Activated CD4-positive, alpha-beta T cell treated with anti-CD3 and anti-CD28 coated beads, Interleukin-2, Interleukin-4, amounts not matched to agents 100 ng/mL and 50 ng/mL, durations not matched to agents 16 hours and 8 hours (primary cell): ENCODE results near the gene UGT1A6.

Source experiments
- DNase-seq: peaks from one replicate; pipeline ENCODE4 v3.0.0-alpha.2; 2020; ENCODE audit warnings: low spot score

UGT1A6 gene

DNA sequence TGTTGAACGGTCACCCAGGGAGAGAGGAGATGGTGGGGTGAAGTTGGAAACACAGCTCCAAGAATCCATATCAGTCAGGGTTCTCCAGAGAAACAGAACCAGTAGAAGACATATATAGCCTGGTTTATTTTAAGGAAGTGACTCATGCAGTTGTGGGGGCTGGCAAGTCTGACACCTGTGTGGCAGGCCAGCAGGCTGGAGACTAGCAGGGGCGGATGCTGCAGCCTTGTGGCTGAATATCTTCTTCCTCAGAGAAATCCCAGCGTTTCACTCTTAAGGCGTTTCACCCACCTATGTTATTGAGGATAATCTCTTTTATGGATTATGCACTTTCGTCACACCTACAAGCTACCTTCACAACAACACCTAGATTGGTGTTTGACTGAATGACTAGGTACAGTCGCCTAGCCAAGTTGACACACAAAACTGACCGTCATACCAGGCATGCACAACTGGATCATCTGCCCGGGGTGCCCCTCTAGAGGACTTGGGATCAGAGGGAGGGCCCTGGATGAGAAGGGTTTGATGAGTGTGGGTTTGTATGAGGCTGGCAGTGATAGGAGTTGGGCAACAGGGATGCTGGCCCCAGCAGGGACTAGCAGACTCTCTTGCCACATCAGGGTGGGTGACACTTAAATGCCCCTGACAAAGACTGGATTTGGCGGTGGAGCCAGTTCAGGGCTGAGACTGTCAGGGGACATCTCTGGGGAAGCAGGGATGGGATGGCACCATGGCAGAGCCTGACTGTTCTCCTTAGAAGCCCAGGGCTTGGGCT, 108.9 kb downstream of the UGT1A6 start:
- DNase-seq, result no peak

DNA sequence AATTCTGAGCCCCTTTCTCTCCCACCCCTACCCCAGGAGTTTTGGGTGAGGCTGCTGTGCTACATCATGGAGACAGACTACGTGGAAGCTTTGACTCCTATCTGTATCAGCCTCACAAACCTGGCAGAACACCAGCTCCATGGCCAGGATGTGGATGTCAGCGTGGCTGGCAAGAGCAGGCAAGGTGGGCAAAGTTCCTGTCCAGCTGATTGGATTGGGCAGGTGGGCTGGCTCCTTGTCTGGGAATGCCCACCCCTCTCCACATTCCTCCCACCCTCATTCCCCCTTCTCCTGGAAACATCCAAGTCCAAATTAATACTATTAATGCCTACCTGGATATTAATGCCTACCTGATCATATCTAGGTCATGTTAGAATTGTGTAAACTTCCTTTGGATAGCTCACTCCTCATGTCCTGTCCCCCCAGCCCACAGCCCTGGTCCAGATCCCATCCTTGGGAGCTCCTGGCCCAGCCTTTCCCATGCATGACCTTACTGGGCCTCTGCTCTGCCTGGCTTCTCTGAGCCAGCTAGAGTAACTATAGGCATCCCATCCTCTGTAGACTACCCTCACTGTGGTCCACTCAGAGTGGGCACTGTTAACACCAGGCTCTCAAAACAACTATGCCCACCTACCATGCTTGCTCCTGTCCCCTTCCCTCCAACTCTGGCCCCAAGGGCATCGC, 109.6 kb downstream of the UGT1A6 start:
- no peak for DNase-seq

DNA sequence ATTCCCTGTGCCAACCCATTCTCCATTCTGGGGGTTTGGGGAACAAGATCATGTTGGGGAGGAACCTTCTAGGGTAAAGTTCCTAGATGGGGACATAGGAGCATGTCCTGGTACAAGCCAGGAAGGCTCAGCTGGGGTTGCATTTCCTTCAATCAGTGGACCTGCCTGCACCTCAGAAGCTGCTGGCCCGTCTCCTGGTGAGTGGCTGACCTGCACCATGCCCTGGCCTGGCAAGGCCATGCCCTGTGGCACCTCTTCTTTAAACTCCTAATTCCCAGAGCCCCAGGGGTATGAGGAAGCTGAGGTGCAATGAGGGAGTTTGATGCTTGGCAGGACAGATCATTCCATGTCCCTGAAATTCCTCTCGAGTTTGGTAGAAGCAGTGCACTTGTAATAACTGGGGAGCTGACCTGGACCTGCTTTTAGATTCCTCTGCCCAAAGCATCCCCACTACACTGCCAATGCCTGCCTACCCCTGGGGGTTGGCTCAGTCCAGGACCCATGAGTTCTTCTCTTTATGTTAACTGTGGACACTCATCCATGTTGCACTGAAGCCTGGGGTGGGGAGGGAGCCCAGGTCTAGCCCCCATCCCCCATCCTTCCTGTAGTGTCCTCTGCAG, 110.7 kb downstream of the UGT1A6 start:
- no peak for DNase-seq

DNA sequence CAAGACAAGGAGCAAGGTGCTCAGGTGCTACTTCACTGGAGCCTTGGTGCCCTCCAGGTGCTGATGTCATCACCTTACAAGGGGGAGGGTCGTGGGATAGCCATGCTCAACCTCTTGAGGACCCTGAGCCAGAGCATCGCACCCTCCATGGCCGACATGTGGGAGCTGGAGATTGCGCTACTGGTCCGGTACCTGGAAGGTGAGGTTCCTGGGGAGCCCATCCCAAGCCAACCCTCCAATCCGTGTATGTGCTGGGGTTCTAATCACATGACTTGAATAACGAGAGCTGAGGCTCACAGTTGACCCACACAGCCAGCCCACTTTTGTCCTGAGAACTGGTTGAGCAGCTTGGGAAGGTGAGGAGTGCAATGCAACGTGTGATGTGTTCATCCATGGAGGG, 111.3 kb downstream of the UGT1A6 start:
- no peak for DNase-seq

DNA sequence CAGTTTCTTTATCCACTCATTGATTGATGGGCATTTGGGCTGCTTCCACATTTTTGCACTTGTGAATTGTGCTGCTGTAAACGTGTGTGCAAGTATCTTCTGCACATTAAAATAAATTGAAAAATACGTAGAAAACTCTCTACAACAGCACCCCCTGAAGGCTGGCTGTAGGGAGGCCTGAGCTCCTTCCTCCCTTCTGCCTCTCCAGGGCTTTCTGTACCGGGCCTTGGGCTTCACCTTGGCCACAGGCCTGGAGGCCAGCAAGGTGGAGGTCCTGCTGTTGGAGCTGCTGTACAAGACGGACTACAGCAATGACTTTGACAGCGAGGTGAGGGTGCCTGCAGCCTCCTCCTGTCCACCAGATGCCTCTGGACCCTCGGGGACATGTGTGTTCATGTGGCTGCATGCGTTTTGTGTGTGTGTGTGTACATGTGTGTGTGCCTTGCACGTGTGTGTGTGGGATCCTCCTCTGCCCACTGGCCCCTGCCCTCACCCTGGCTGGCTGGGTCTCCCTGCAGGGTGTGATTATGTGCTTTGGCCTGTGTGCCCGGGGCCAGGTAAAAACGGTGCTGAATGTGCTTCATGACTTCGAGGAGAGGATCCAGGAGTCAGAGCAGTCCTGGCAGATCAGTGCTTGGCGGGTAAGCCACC, 114.7 kb downstream of the UGT1A6 start:
- no peak for DNase-seq

DNA sequence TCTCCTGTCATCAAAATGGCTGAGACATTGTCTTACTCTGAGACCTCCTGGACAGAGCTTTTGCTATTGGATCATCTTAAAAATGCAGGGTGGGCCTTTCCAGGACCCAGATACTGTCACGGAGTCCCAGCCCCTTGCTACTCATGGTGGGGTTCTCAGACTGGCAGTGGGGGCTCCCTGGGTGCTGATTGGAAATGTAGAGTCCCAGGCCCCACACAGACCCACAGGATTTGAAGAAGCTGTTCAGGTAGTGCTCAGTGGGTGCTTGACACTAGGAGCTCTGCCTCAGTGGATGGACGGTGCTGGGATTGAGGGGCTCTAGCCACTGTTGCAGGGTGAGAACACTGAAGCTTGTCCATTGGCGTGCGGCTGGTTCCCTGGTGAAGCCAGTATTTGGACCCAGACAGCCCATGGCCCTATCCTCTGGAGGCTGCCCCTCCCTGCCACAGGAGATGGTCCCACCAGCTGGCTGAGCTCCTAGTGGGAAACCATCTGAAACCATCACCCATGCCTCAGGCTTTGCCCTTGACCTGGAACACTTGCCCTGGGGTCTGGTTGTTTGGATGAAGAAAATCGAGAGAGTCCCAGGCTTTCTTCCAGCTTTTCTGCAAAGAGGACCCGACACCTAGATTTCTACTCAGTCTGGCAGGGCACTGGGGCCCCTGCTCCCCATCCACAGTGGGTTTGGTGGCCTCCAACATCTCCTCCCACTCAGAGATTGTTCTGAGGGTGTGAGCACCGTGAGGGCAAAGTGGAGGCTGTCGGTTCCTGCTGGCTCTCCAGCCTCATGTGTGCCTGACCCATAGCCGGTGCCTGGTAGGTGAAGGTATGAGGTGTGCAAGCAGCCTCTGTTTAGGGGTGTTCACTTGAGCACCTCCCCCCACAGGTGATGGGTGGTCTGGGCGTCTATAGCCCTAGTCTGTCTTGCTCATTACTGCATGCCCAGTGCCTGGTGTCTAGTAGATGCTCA, 115.6 kb downstream of the UGT1A6 start:
- DNase-seq, result no peak

DNA sequence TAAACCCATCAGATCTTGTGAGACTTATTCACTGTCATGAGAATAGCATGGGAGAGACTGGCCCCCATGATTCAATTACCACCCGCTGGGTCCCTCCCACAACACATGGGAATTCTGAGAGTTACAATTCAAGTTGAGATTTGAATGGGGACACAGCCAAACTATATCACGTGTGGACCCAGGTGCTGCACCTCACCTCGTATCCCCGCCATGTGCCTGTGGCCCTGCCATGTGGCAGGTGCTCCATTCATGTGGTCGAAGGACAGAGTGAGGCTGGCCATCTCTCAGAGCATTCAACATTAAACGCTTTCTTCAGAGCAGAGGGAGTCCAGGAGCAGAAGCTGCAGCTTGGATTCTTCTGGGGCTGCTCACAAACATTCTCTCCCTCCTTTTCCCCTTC, 117.7 kb downstream of the UGT1A6 start:
- DNase-seq, result no peak

DNA sequence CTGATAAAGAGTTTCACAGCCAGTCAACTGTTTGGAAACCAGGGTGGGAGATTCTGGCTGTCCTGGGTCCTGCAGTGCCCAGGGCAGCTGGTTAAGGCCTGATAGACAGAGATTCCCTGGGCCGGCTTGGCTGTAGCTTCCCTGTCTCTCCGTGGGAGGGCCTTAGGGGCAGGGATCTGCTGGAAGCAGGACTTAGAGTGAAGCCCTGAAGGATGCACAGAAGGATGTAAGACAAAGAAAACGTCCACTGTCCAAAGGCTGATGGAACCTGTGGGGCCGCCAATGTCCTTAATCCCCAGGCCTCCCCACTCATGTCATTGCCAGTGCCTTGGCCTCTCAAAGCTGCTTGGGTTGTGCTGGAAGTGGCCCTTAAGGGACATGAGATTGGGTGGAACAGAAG, 118.4 kb downstream of the UGT1A6 start:
- DNase-seq, result no peak

DNA sequence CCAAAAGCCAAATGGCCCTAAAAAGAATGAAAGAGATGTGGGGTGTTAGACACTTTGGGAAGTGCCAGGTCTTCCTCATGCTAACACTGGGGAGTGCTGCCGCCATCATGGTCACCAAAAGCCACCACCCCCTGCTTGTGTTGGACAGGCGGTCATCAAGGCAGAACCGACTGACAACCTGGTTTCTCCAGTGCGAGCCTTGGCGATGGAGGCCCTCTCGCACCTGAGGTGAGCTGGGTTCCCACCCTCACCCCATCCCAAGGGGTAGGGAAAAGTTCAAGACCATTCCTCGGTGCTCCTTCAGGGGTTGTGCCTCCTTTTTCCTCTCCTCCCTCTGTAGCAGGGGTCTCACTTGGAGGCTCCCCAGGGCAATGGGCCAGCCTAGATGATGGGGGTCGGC, 119.0 kb downstream of the UGT1A6 start:
- no peak for DNase-seq

DNA sequence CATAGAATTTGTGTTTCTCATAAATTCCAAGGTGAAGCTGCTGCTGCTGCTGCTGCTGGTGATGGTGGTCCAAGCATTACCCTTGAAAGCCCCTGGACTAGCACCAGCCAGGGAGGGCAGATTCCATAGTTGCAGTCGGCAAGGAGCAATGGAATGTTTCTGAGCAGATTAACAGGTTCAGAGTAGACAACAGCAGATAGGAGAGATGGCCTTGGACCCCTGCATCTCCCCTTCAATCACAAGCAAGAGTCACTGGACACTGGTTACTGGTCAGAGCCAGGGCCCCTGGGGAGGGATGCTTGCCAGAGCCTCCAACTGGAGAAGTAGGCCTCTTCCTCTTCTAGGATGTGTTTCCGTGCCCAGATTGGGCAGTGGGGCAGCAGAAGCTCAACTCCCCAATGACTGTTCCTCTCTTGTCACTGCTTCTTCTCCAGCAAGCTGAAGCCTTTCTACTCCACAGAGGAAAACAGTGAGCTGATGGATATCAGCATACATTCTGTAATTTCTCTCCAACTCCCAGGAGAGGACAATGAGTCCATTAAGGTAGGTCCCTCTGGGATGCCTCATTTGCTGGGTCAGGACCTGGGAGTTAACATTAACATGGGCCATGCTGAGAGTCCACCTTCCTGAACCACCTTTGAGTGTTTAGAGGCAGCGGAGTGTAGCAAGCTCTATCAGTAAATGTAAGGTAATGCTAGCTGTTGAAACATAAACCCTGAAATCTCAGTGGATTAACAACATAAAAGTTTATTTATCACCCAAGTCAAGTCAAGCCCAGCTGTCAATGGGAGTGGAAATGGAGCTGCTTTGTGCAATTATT, 120.8 kb downstream of the UGT1A6 start:
- no peak for DNase-seq

DNA sequence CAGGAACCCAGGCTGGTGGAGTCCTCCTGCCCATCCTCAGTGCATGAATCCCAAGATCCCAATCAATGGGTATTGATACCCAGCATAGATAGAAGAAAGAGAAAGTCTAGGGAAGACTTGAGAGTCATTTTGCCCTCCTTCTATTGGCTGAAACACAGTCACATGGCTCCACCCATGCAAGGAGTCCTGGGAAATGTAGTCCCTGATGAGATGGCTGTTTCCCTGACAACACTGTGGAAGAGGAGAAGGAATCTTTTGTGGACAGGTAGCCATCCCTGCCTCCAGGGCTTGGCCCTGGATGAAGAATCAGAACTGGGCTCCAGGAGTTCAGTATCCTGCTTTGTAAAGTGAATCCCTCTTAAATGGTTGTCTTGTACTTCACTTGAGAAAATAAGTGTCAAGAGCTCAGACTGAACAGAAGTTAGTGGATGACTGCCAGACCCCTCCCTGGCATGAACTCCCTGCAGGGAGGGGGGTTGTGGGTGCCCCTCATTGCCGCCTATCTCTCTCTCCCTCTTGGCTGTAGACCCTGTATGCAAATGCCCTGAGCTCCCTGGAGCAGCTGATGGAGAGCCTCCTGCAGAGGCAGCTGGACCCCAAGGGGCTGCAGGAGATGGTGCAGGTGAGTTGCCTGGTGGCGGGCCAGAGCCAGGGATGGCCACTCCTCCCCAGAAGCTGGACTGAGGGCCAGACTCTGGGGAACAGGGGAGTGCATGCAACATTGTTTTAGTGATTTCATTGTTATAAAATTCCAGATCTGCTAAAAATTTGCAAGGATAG, 121.6 kb downstream of the UGT1A6 start:
- DNase-seq, result no peak

DNA sequence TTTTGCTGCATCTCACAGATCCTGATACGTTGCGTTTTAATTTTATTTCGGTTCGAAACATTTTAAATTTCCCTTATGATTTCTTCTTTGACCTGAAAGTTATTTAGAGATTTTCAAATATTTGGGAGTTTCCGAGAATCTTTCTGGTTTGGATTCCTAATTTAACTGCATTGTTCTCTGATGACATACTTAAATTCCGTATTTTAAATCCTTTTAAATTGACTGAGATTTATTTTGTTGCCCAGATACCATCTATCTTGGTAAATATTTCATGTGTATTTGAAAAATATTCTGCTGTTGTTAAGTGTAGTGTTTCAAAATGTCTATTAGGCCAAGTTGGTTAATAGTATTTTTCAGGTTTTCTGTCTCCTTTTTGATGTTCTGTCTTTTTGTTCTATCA, 123.2 kb downstream of the UGT1A6 start:
- DNase-seq, result no peak

DNA sequence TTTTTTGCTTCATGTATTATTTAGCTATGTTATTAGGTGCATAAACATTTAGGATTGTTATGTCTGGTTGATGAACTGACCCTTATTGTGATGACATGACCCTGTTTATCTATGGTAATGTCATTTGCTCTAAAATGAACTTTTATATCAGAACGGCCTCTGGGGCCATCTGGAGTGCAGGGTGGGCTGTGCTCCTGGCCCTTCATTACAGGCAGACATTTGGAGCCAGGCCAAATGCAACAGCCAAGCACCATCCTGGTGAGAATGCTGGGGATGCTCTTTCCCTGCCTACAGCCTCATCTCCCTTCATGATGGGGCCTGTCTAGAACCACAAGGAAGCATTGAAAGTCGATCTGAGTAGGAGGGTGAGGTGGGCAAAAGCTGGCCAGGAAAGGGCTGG, 123.6 kb downstream of the UGT1A6 start:
- DNase-seq, result no peak

DNA sequence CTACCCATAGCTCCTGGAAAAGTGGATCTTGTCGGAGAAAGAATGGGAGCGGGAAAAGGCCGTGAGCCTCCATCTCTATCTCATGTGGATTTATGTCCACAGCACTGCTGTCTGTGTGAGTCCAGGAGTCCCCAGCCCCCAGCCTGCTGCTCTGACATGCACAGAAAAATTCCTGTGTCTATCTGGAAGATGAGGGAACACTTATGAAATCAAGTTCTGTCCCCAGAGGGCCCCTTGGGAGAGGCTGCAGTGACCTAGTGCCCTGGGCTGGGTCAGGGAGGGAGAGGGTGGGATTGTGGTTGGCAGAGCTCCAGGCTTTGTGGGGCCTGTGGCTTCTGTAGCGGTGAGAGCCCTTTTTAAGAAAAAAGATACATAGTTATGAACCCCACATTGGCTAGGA, 124.1 kb downstream of the UGT1A6 start:
- no peak for DNase-seq

DNA sequence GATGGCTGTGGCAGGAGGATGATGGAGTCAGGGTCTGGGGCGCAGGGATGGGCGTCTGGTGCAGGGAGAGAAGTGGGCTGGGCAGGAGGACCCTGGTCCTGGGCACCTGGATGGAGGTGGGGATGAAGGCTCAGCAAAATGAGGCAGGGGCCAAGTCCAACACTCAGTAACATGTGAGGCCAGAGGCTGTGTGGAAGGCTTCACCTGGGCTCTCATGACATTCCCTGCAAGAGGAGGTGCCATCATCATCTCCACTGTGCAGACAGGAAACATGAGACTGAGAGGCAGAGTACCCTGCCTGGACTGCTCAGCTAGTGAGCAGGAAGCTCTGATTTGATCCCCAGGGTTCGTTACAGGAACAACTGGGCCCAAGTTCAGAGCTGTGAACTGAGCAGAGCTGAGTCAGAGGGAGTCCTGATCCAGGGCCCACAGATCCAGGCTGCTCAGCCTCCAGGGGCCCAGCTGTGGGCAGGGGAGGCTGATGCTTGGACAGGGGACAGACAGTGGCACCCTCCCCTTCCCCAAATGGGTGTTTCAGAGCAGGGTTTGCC, 124.7 kb downstream of the UGT1A6 start:
- no peak for DNase-seq

DNA sequence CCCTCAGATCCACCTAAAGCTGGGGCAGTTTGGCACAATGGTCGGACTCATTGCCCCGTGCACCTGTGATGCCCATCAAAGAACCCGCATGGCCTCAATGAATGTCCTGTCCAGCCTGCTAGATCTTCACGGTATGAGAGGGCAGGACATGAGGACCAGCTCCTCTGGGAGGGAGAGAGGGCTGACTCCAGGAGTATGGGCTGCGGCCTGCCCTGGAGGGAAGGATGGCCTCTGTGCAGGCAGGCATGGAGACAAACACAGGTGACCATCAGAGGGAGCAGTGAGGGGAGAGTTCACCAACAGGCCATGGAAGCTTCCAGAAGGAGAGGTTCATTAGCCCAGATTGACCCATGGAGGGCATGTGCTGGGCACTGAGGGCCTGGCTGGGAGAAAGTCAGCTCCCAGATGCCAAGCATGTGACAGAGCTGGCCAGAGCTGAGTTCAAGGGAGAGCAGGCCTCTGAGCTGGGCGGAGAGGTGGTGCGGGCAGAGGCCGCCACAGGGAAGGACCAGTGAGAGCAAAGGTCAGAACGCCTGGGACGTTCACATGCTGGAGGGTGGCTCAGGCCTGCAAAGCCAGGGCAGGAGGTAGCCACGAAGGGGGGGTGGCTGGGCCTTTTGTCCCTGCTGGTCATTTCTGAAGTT, 125.4 kb downstream of the UGT1A6 start:
- DNase-seq, result no peak

DNA sequence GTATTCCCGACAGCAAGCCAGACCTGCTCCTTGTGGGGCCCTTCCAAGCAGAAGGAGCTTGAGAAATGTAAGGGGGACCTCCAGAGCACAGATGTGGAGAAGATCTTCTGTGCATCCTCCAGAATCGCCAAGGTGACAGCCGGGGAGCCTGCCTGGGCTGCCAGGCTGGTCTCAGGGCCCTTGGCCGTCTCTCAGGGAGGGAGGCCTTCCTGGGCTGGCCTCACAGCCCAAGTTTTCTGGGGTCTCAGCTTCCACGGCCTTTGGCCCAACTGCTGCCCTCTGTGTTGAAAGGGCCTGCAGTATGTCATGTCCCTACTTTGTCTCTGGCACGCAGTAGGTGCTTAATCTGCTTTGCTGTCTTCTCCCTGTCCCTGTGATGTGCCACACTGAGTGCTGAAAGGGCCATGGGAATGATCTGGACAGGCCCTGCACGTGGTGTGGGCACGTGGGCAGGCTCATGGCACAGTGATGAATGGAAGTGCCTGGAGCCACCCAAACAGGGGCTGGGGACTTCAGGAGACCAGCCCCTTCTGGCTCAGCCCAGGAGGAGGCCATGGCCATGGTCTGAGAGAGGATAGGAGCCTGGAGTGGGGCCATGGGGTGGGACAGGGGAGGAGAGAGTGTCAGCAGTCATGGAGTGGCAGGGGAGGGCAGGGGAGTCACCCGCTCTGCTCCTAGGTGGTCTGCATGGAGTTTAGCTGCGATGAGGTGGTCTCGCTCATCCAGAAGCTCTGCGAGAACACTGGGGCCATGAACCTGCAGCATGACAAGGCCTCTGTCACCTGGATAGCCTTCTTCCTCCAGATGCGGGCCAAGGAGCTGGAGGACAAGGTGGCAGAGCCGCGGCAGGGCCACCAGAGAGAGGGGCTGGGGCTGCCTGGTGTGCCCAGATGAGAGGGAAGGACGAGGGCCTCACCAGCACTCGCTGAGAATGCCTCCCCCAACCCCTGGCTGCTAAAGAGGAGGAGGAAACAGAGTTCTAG, 126.2 kb downstream of the UGT1A6 start:
- no peak for DNase-seq
